ENCODE results near the gene PFAS.

PFAS gene

DNA sequence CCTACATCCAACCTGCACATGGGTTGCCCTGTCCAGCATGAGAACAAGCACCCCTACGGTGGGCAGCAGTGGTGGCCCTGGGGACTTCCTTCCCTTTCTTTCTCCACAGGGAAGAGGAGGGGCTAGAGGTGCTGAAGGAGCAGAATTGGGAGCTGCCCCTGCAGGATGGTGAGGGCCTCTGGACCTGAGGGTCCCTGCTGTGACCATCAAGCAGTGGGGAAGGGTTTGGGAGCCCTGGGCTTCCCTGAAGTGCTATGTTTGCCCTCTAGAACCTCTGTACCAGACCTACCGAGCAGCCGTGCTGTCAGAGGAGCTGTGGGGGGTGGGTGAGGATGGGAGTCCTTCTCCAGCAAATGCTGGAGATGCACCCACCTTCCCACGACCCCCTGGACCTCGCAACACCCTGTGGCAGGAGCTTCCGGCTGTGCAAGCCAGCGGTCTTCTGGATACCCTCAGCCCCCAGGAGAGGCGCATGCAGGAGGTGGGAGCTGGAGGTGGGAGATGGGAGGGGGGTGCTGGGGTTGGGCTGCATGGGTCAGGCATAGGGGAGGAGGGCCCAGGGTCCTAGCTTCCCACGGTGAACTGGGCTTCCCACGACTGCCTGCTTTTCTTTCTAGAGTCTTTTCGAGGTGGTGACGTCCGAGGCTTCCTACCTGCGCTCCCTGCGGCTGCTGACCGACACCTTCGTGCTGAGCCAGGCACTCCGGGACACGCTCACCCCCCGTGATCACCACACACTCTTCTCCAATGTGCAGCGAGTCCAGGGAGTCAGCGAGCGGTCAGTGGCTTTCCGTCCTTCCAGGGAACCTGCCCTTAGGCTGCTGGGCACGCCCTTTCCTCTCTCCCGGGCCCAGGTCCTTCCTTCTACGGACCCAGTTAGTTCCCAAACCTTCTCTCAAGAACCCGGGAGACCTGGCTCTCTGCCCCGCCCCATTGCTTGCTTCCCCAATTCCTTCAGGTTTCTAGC, 66.0 kb downstream of the PFAS start:
- DNase-seq (ENCODE audit: insufficient read length, low spot score) (no peak), FAIRE-seq (no peak)
- TF ChIP-seq POLR2AphosphoS5 (IDR thresholded peaks at IDR 0.05; ENCODE audit: low read depth, low read length) (no peak), POLR2A (IDR thresholded peaks at IDR 0.05; ENCODE audit: low read depth, low read length) (no peak), PAX5 (IDR thresholded peaks at IDR 0.05; ENCODE audit: insufficient read depth, low read length, severe bottlenecking) (no peak), SPI1 (IDR thresholded peaks at IDR 0.05; ENCODE audit: low read depth, low read length) (no peak), POU2F2 (IDR thresholded peaks at IDR 0.05; ENCODE audit: low read depth, low read length) (no peak), TAF1 (IDR thresholded peaks at IDR 0.05; ENCODE audit: low read depth, low read length) (no peak)

DNA sequence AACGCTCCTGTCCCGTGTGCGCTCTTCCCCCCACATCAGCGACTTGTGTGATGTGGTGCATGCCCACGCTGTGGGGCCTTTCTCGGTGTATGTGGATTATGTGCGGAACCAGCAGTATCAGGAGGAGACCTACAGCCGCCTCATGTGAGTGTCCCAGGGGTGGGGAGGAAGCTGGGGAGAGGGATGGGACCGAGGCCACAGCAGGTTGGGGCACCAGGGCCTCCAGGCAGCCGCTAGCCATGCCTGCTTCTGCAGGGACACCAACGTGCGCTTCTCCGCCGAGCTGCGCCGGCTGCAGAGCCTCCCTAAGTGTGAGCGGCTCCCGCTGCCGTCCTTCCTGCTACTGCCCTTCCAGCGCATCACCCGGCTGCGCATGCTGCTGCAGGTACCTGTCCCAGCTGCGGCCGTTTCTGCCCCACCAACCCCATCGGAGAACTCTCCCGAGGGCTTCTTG, 66.7 kb downstream of the PFAS start:
- FAIRE-seq: no peak
- DNase-seq (ENCODE audit: insufficient read length, low spot score): no peak
- TF ChIP-seq POLR2A (IDR thresholded peaks at IDR 0.05; ENCODE audit: low read depth, low read length): no peak
- TF ChIP-seq PAX5 (IDR thresholded peaks at IDR 0.05; ENCODE audit: insufficient read depth, low read length, severe bottlenecking): no peak
- no peak for TF ChIP-seq TAF1 (IDR thresholded peaks at IDR 0.05; ENCODE audit: low read depth, low read length)
- TF ChIP-seq SPI1 (IDR thresholded peaks at IDR 0.05; ENCODE audit: low read depth, low read length): no peak
- no peak for TF ChIP-seq POLR2AphosphoS5 (IDR thresholded peaks at IDR 0.05; ENCODE audit: low read depth, low read length)
- no peak for TF ChIP-seq POU2F2 (IDR thresholded peaks at IDR 0.05; ENCODE audit: low read depth, low read length)

DNA sequence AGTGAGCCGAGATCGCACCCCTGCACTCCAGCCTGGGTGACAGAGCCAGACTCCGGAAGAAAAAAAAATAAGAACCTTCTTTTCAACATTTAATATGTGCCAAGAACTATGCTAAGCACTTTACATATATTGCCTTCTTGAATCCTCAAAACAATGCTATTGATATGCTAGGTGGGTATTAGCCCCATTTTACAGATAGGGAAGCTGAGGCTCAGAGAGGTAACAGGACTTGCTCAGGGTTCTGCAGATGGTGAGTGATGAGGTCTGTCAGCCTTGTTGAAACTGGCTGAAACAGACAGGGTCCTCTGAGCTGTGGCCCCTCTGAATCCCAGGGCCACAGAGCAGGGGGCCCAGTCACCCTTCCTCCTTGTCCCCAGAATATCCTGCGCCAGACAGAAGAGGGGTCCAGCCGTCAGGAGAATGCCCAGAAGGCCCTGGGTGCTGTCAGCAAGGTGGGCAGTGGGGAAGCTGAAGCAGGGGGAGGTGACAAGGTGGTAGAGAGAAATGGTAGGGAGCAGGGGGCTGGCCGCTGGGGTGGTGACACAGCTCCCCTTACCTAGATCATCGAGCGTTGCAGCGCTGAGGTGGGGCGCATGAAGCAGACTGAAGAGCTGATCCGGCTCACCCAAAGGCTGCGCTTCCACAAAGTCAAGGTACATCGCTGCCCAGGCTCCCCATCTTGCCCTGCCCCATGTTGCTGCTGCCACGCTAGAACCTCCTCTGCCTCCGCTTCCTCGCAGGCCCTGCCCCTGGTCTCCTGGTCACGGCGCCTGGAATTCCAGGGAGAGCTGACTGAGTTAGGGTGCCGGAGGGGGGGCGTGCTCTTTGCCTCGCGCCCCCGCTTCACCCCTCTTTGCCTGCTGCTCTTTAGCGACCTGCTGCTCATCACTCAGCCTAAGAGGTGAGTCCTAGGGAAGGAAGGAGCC, 69.2 kb downstream of the PFAS start:
- DNase-seq (ENCODE audit: insufficient read length, low spot score) (no peak), FAIRE-seq (no peak)
- TF ChIP-seq POLR2AphosphoS5 (IDR thresholded peaks at IDR 0.05; ENCODE audit: low read depth, low read length) (no peak), POLR2A (IDR thresholded peaks at IDR 0.05; ENCODE audit: low read depth, low read length) (no peak), POU2F2 (IDR thresholded peaks at IDR 0.05; ENCODE audit: low read depth, low read length) (no peak), PAX5 (IDR thresholded peaks at IDR 0.05; ENCODE audit: insufficient read depth, low read length, severe bottlenecking) (no peak), SPI1 (IDR thresholded peaks at IDR 0.05; ENCODE audit: low read depth, low read length) (no peak), TAF1 (IDR thresholded peaks at IDR 0.05; ENCODE audit: low read depth, low read length) (no peak)
